ENCODE data around the gene GBX2.

GBX2 gene

DNA sequence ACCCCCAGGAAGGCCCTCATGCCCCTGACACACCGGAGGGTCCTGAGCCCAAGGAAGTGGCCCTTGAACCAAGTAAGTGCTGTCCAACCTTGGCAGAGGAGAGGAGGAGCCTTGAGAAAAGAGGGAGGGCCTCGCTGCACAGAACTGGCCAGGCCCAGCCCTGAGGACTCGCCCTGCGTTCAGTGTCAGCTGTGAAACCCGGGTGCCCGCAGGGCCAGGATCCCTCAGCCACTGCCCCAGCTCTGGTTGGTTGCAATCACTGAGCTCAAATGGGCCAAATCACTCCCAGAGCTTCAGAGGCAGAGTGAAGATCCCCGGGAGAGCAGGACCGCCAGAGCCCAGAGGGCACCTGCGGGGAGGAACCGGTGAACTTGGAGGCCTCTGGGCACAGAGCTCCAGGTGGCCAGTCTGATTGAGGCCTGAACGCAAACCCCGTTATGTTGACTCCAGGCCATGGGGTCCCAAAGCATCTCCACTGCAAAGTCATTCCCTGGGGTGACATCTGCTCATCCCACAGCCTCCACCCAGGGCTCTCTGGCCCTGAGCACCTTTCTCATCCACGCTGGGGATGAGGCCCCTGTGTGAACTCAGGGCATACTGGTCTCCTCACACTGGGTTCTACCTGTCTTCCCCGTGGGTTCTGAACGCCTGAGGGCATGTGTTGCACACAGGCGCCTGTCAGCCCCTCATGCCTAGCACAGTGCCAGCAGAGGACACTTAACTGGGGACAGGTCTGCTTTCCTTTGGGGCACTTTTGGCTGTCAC lies 11.9 kb downstream of the GBX2 start:
- no peak for ATAC-seq
- no peak for TF ChIP-seq TCF4 (CRISPR knock-in tag; IDR thresholded peaks at IDR 0.05; ENCODE audit: borderline replicate concordance)
- TF ChIP-seq, protein P1, sequence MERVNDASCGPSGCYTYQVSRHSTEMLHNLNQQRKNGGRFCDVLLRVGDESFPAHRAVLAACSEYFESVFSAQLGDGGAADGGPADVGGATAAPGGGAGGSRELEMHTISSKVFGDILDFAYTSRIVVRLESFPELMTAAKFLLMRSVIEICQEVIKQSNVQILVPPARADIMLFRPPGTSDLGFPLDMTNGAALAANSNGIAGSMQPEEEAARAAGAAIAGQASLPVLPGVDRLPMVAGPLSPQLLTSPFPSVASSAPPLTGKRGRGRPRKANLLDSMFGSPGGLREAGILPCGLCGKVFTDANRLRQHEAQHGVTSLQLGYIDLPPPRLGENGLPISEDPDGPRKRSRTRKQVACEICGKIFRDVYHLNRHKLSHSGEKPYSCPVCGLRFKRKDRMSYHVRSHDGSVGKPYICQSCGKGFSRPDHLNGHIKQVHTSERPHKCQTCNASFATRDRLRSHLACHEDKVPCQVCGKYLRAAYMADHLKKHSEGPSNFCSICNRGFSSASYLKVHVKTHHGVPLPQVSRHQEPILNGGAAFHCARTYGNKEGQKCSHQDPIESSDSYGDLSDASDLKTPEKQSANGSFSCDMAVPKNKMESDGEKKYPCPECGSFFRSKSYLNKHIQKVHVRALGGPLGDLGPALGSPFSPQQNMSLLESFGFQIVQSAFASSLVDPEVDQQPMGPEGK (CRISPR knock-in tag; IDR thresholded peaks at IDR 0.05; ENCODE audit: borderline replicate concordance) = no peak
- TF ChIP-seq, protein P2, sequence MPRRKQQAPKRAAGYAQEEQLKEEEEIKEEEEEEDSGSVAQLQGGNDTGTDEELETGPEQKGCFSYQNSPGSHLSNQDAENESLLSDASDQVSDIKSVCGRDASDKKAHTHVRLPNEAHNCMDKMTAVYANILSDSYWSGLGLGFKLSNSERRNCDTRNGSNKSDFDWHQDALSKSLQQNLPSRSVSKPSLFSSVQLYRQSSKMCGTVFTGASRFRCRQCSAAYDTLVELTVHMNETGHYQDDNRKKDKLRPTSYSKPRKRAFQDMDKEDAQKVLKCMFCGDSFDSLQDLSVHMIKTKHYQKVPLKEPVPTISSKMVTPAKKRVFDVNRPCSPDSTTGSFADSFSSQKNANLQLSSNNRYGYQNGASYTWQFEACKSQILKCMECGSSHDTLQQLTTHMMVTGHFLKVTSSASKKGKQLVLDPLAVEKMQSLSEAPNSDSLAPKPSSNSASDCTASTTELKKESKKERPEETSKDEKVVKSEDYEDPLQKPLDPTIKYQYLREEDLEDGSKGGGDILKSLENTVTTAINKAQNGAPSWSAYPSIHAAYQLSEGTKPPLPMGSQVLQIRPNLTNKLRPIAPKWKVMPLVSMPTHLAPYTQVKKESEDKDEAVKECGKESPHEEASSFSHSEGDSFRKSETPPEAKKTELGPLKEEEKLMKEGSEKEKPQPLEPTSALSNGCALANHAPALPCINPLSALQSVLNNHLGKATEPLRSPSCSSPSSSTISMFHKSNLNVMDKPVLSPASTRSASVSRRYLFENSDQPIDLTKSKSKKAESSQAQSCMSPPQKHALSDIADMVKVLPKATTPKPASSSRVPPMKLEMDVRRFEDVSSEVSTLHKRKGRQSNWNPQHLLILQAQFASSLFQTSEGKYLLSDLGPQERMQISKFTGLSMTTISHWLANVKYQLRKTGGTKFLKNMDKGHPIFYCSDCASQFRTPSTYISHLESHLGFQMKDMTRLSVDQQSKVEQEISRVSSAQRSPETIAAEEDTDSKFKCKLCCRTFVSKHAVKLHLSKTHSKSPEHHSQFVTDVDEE (CRISPR knock-in tag; IDR thresholded peaks at IDR 0.05) = no peak
- no peak for TF ChIP-seq ZFP3 (CRISPR knock-in tag; IDR thresholded peaks at IDR 0.05)
- no peak for TF ChIP-seq ZNF565 (CRISPR knock-in tag; conservative IDR thresholded peaks at IDR 0.05; ENCODE audit: low read depth)
- TF ChIP-seq, protein P3, sequence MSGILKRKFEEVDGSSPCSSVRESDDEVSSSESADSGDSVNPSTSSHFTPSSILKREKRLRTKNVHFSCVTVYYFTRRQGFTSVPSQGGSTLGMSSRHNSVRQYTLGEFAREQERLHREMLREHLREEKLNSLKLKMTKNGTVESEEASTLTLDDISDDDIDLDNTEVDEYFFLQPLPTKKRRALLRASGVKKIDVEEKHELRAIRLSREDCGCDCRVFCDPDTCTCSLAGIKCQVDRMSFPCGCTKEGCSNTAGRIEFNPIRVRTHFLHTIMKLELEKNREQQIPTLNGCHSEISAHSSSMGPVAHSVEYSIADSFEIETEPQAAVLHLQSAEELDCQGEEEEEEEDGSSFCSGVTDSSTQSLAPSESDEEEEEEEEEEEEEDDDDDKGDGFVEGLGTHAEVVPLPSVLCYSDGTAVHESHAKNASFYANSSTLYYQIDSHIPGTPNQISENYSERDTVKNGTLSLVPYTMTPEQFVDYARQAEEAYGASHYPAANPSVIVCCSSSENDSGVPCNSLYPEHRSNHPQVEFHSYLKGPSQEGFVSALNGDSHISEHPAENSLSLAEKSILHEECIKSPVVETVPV (CRISPR knock-in tag; IDR thresholded peaks at IDR 0.05) = no peak
- TF ChIP-seq TOX (CRISPR knock-in tag; IDR thresholded peaks at IDR 0.05; ENCODE audit: borderline replicate concordance) = no peak
- TF ChIP-seq ARNTL (CRISPR knock-in tag; IDR thresholded peaks at IDR 0.05; ENCODE audit: borderline replicate concordance, low read depth) = no peak
- no peak for TF ChIP-seq RARB (CRISPR knock-in tag; IDR thresholded peaks at IDR 0.05)
- no peak for TF ChIP-seq PPARA (CRISPR knock-in tag; IDR thresholded peaks at IDR 0.05; ENCODE audit: borderline replicate concordance)
- no peak for TF ChIP-seq ISL1 (CRISPR knock-in tag; IDR thresholded peaks at IDR 0.05)
- TF ChIP-seq CSDC2 (CRISPR knock-in tag; IDR thresholded peaks at IDR 0.05) = no peak
- TF ChIP-seq ZNF8 (CRISPR knock-in tag; IDR thresholded peaks at IDR 0.05) = no peak
- no peak for TF ChIP-seq ESRRG (CRISPR knock-in tag; IDR thresholded peaks at IDR 0.05)
- no peak for TF ChIP-seq ZC3H10 (CRISPR knock-in tag; IDR thresholded peaks at IDR 0.05)
- TF ChIP-seq OSR1 (CRISPR knock-in tag; IDR thresholded peaks at IDR 0.05) = no peak
- TF ChIP-seq SNAI2 (CRISPR knock-in tag; IDR thresholded peaks at IDR 0.05) = no peak
- no peak for TF ChIP-seq BACH2 (CRISPR knock-in tag; IDR thresholded peaks at IDR 0.05; ENCODE audit: borderline replicate concordance)
- TF ChIP-seq, protein P4, sequence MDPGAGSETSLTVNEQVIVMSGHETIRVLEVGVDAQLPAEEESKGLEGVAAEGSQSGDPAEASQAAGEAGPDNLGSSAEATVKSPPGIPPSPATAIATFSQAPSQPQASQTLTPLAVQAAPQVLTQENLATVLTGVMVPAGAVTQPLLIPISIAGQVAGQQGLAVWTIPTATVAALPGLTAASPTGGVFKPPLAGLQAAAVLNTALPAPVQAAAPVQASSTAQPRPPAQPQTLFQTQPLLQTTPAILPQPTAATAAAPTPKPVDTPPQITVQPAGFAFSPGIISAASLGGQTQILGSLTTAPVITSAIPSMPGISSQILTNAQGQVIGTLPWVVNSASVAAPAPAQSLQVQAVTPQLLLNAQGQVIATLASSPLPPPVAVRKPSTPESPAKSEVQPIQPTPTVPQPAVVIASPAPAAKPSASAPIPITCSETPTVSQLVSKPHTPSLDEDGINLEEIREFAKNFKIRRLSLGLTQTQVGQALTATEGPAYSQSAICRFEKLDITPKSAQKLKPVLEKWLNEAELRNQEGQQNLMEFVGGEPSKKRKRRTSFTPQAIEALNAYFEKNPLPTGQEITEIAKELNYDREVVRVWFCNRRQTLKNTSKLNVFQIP (CRISPR knock-in tag; IDR thresholded peaks at IDR 0.05; ENCODE audit: borderline replicate concordance, low read depth) = no peak

DNA sequence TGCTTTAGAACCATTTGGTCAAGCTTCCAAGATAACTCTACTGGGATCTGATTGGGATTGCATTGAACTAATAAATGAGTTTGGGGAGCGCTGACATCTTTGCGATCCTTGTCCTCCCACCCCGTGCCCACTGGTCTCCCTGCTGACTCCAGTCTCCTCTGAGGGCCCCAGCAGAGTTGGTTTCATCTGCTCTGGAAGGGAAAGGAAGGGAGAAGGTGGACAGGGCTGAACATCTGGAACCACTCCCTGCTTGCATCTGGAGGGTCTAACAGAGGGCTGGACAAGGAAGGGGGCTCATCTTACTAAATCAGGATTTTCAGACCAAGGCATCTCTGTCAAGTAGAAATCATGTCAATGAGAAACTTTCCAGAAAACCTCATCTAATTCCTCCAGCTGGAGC lies 12.8 kb downstream of the GBX2 start:
- ATAC-seq = no peak

More for the DNA sequence above, 12.8 kb downstream of the GBX2 start:
- TF ChIP-seq ZC3H10 (CRISPR knock-in tag; IDR thresholded peaks at IDR 0.05) (no peak), OSR1 (CRISPR knock-in tag; IDR thresholded peaks at IDR 0.05) (no peak), TCF4 (CRISPR knock-in tag; IDR thresholded peaks at IDR 0.05; ENCODE audit: borderline replicate concordance) (no peak), BACH2 (CRISPR knock-in tag; IDR thresholded peaks at IDR 0.05; ENCODE audit: borderline replicate concordance) (no peak), SNAI2 (CRISPR knock-in tag; IDR thresholded peaks at IDR 0.05) (no peak), ISL1 (CRISPR knock-in tag; IDR thresholded peaks at IDR 0.05) (no peak), RARB (CRISPR knock-in tag; IDR thresholded peaks at IDR 0.05) (no peak), ZNF8 (CRISPR knock-in tag; IDR thresholded peaks at IDR 0.05) (no peak), ESRRG (CRISPR knock-in tag; IDR thresholded peaks at IDR 0.05) (no peak)
- TF ChIP-seq, protein P1 (CRISPR knock-in tag; IDR thresholded peaks at IDR 0.05; ENCODE audit: borderline replicate concordance) = no peak
- TF ChIP-seq, protein P2 (CRISPR knock-in tag; IDR thresholded peaks at IDR 0.05) = no peak
